CD14-positive monocyte (primary cell): ENCODE measurements around the gene POLK. TPM values are rescaled to one million over a fixed set of nuclear protein-coding genes. Genes with fewer than 3 reads are reported as not detected.

Experiments
- DNase-seq, 3 donors: peaks; one replicate each; pipeline ENCODE4 v3.0.0-alpha.2; 2011 to 2022
- H2AFZ ChIP-seq: 2 replicates; pipeline ENCODE4 v1.6.0; 2012; ENCODE audit warnings: mild to moderate bottlenecking, low read depth, low read length, inconsistent platforms; ENCODE audit not compliant: insufficient read depth, poor library complexity, severe bottlenecking
- H3K27ac ChIP-seq, 2 donors: 1 replicate in 1 of 2; 2 replicates in 1 of 2; pipeline ENCODE4 v1.5.1; 2012 to 2013; ENCODE audit warnings: low read length in 2 of 2, control low read depth in 1 of 2, inconsistent platforms in 1 of 2, low read depth in 1 of 2, mild to moderate bottlenecking in 1 of 2
- H3K27me3 ChIP-seq, 2 donors: one replicate each; pipeline versions ENCODE4 v1.6.0 to v1.6.1; 2011 to 2013; ENCODE audit warnings: low read length in 2 of 2; ENCODE audit not compliant: control insufficient read depth in 2 of 2, insufficient read depth in 2 of 2
- H3K36me3 ChIP-seq, 2 donors: replicated peaks in 1 of 2; 1 replicate in 1 of 2; 2 replicates in 1 of 2; pipeline versions ENCODE4 v1.5.1 to v1.6.1; 2012 to 2013; ENCODE audit warnings: low read length in 2 of 2, control low read depth in 1 of 2, inconsistent platforms in 1 of 2, mild to moderate bottlenecking in 1 of 2; ENCODE audit not compliant: insufficient read depth in 2 of 2, control insufficient read depth in 1 of 2
- H3K4me1 ChIP-seq, 2 donors: 1 replicate in 1 of 2; 2 replicates in 1 of 2; pipeline versions ENCODE4 v1.5.1 to v1.6.1; 2012 to 2013; ENCODE audit warnings: low read length in 2 of 2, control low read depth in 1 of 2, inconsistent platforms in 1 of 2, mild to moderate bottlenecking in 1 of 2, moderate library complexity in 1 of 2; ENCODE audit not compliant: insufficient read depth in 2 of 2, control insufficient read depth in 1 of 2
- H3K4me2 ChIP-seq: replicated peaks from 2 replicates; pipeline ENCODE3; 2012; ENCODE audit warnings: low read length, moderate library complexity, mild to moderate bottlenecking; ENCODE audit not compliant: poor library complexity, severe bottlenecking; ENCODE audit errors: extremely low read depth
- H3K4me3 ChIP-seq, 3 experiments: fragments of 200-600 bp in 1 of 3; sonication (generic) in 1 of 3; replicated peaks in 1 of 3; 1 replicate in 2 of 3; 2 replicates in 1 of 3; pipeline ENCODE4 v1.5.1; 2011 to 2013; ENCODE audit warnings: low read length in 3 of 3, mild to moderate bottlenecking in 3 of 3, control low read depth in 2 of 3, low read depth in 2 of 3, inconsistent platforms in 1 of 3, moderate library complexity in 1 of 3
- H3K79me2 ChIP-seq: 2 replicates; pipeline ENCODE4 v1.6.0; 2012; ENCODE audit warnings: mild to moderate bottlenecking, control low read depth, inconsistent platforms, low read length, moderate library complexity; ENCODE audit not compliant: insufficient read depth
- H3K9ac ChIP-seq: 2 replicates; pipeline ENCODE4 v1.6.0; 2017; ENCODE audit warnings: low read length, mild to moderate bottlenecking; ENCODE audit not compliant: insufficient read depth, poor library complexity, severe bottlenecking
- H3K9me3 ChIP-seq, 2 donors: replicated peaks in 1 of 2; 1 replicate in 1 of 2; 2 replicates in 1 of 2; pipeline versions ENCODE4 v1.5.1 to v1.6.1; 2012 to 2013; ENCODE audit warnings: low read length in 2 of 2, control low read depth in 1 of 2; ENCODE audit not compliant: control insufficient read depth in 1 of 2, insufficient read depth in 1 of 2
- H4K20me1 ChIP-seq: 2 replicates; pipeline ENCODE4 v1.6.0; 2012; ENCODE audit warnings: mild to moderate bottlenecking, low read length, control low read depth, moderate library complexity; ENCODE audit not compliant: insufficient read depth
- H3K27ac Mint-ChIP-seq, 7 donors: one replicate each; pipeline ENCODE4 v1.8.0; 2020; ENCODE audit warnings: mild to moderate bottlenecking in 7 of 7, mixed read lengths in 7 of 7, moderate library complexity in 6 of 7, inconsistent platforms in 2 of 7
- H3K27me3 Mint-ChIP-seq, 3 donors: one replicate each; pipeline ENCODE4 v1.8.0; 2021 to 2022; ENCODE audit warnings: low read depth in 3 of 3, mild to moderate bottlenecking in 3 of 3, mixed read lengths in 3 of 3, moderate library complexity in 3 of 3, inconsistent platforms in 1 of 3
- H3K36me3 Mint-ChIP-seq, 2 donors: one replicate each; pipeline ENCODE4 v1.8.0; 2020; ENCODE audit warnings: mixed read lengths in 2 of 2, inconsistent platforms in 1 of 2, mild to moderate bottlenecking in 1 of 2
- H3K4me1 Mint-ChIP-seq: one replicate; pipeline ENCODE4 v1.8.0; 2020; ENCODE audit warnings: mild to moderate bottlenecking, mixed read lengths
- H3K4me3 Mint-ChIP-seq, 2 donors: one replicate each; pipeline ENCODE4 v1.8.0; 2020; ENCODE audit warnings: mild to moderate bottlenecking in 2 of 2, mixed read lengths in 2 of 2, moderate library complexity in 1 of 2
- H3K9me3 Mint-ChIP-seq, 7 donors: one replicate each; pipeline ENCODE4 v1.8.0; 2020 to 2022; ENCODE audit warnings: mixed read lengths in 7 of 7, mild to moderate bottlenecking in 6 of 7, moderate library complexity in 6 of 7, inconsistent platforms in 2 of 7
- CTCF ChIP-seq: fragments of 200-600 bp; IDR thresholded peaks from one replicate; pipeline ENCODE4 v1.8.0; 2022; ENCODE audit warnings: antibody characterized with exemption, mild to moderate bottlenecking
- WGBS: methylation state at CpG from one replicate; pipeline ENCODE4 v1.1.5; 2013; ENCODE audit warnings: missing lambda C conversion rate; ENCODE audit not compliant: insufficient coverage; 5-methylcytosine and 5-hydroxymethylcytosine counted together
- intact Hi-C, 2 donors: fragments of 100-400 bp; cut with micrococcal nuclease; formaldehyde crosslinking; loops; one replicate each; pipeline versions ENCODE4 v1.15.0 to v1.15.1; 2023
- polyA plus RNA-seq, 3 donors: library from polyadenylated mRNA; depleted of rRNA in 1 of 3; unstranded in 2 of 3; stranded (reverse) in 1 of 3; fragments of 300-500 nt in 2 of 3; fragments of >200 nt in 1 of 3; fragmentation: Illumina TruSeq in 2 of 3; gene quantifications; 1 replicate in 2 of 3; 2 replicates in 1 of 3; pipeline ENCODE4 v1.2.3, GENCODE V29; 2012 to 2021

The POLK gene
- polyA plus RNA-seq, 3 donors, result 18.1 to 27.2 (median 22.3) TPM

DNA sequence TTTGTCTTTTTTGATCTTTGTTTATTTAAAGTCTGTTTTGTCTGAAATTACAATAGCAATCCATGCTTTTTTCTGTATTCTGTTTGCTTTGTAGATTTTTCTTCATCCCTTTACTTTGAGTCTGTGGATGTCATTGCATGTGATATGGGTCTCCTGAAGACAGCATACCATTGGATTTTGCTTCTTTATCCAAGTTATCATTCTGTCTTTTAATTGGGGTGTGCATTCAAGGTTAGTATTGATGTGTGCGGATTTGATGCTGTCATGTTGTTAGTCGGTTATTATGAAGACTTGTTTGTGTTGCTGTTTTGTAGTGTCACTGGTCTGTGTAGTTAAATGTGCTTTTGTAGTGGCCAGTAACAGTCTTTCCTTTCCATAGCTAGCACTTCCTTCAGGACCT lies 23.0 kb downstream of the POLK start:
- Mint-ChIP-seq H3K36me3 (peaks cover 18 to 44% of the 10 kb centered on the region in 2 donors), H3K9me3 (peaks cover 6 to 12% (median 9%) of the 10 kb centered on the region in 7 donors), H3K4me1 (peaks cover 35% of the 10 kb centered on the region), H3K27me3 (no peaks in the 10 kb centered on the region), H3K27ac (peak overlapping the region in 1 of 7 donors; percentile 4), H3K4me3 (no peak overlapping the region)
- H3K4me3 ChIP-seq, result no peak overlapping the region
- H2AFZ ChIP-seq, result no peak overlapping the region
- H3K79me2 ChIP-seq, result peaks cover 98% of the 10 kb centered on the region
- no CpG with 5 or more reads among the region's 2 CpGs for WGBS
- TF ChIP-seq CTCF, result no peak
- no peaks in the 10 kb centered on the region for H3K27me3 ChIP-seq
- peaks cover 20 to 21% of the 10 kb centered on the region in 2 donors for H3K4me1 ChIP-seq
- no peak overlapping the region for H3K9ac ChIP-seq
- intact Hi-C loops, result no loop called here
- no peak for DNase-seq
- H3K4me2 ChIP-seq, result no peak overlapping the region
- peaks cover 2 to 18% of the 10 kb centered on the region in 2 donors for H3K36me3 ChIP-seq
- H3K27ac ChIP-seq, result peak overlapping the region in 1 of 2 donors; percentile 11
- H4K20me1 ChIP-seq, result peaks cover 47% of the 10 kb centered on the region
- H3K9me3 ChIP-seq, result no peaks in the 10 kb centered on the region

GRCh38 chr5:75536147-75536546 lies 24.5 kb downstream of the POLK start:
- WGBS, result 6% methylated on average over 2 of the region's 3 CpGs
- Histone ChIP-seq H4K20me1 (peaks cover 57% of the 10 kb centered on the region), H3K27ac (peak overlapping the region in 1 of 2 donors; percentile 67), H3K4me3 (peak overlapping the region in 1 of 3 experiments; percentile 7), H3K79me2 (peaks cover 98% of the 10 kb centered on the region), H3K9ac (no peak overlapping the region), H3K4me2 (no peak overlapping the region), H3K27me3 (no peaks in the 10 kb centered on the region), H3K4me1 (peaks cover 20 to 21% of the 10 kb centered on the region in 2 donors), H2AFZ (no peak overlapping the region), H3K36me3 (peaks cover 2 to 31% of the 10 kb centered on the region in 2 donors), H3K9me3 (no peaks in the 10 kb centered on the region)
- Mint-ChIP-seq H3K27me3 (no peaks in the 10 kb centered on the region), H3K9me3 (peaks cover 6 to 12% (median 9%) of the 10 kb centered on the region in 7 donors), H3K27ac (peak overlapping the region in 5 of 7 donors; percentile 5 to 72 (median 10)), H3K4me1 (peaks cover 33% of the 10 kb centered on the region), H3K36me3 (peaks cover 29 to 54% of the 10 kb centered on the region in 2 donors), H3K4me3 (peak overlapping the region in 1 of 2 donors; percentile 24)
- TF ChIP-seq CTCF, result no peak
- intact Hi-C loops, result no loop called here
- no peak for DNase-seq
